ENCODE results near the gene KIAA2012.

The KIAA2012 gene

DNA sequence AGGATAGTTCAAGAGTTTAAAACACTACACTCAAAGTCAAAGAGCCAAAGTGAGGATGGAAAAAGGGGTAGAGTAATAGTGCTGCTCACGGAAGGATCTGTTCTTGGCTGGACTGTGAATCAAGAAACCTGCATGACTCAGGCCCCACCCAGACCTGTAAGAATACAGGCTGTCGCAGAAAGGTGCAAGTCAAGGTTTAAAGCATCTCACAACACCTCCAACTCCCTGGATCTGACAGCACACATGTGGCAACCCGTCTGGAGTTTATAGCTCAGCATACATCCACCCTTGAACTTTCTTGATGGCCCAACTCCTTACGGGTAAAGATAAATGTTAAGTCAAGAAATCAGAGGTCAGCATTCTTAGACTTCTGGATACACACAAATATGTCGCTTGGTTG lies 6.3 kb downstream of the KIAA2012 start:
- DNase-seq: no peak

DNA sequence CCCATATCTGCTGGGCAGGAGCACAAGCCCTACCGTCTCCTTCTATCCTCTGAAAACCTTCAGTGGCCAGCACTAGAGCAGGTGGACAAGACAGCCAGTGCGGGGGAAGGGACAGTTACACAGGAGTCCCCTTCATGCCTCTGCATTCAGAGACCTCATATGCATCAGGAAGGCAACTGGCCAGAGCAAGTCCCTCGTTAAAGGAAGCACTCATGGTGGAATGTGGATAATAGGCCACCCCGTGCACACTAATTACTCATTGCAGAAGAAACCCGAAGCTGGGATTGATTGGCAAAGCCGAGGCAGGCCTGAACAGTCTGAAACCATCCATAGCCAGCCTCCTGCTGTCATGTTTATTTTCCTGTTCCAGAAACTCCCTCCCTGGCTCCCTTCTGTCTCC lies 11.2 kb downstream of the KIAA2012 start:
- DNase-seq: peak in 1 of 58 donors; percentile 8

DNA sequence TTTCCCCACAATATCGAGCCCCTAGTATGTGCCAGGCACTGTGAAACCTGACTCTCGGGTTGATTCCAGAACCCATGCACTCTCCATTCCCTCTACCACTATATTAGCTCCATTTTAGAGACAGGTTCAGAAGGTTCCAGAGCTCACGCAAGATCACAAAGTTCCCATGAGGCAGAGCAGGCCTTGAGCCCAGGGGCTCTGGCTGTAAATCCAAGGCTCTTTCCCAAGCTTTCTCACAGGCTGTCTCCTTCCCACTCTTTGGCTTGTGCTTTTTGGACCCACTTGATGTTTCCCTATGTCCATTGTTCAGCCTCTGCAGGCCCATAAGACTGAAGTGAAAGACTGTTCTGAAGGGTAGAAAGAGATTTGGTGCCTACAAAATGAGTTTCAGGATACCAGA lies 15.7 kb downstream of the KIAA2012 start:
- DNase-seq: no peak

DNA sequence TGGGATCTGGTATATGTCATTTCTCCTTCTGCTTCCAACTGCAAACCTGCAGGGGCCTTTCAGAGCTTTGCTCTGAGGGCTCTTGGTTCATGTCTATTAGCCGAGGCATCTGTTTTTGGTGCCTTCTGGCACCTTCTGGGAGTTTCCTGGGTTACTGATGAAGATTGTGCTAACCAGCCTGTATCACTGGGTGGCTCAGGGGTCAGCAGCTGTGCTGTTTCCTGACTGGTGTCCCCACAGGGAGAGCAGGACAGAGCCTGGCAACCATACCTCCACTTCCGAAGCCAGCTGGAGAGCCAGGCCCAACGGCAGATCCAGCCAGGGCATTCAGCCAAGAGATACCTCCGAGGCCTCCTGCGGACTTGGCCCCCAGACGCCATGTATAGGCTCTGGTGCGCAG lies 17.5 kb downstream of the KIAA2012 start:
- DNase-seq: no peak

GRCh38 chr2:202091476-202091875 lies 18.4 kb downstream of the KIAA2012 start:
- no peak for DNase-seq

- no peak for DNase-seq
These were observed 21.5 kb downstream of the KIAA2012 start for GRCh38 chr2:202094426-202094986.

- no peak for DNase-seq
These were observed 22.2 kb downstream of the KIAA2012 start for GRCh38 chr2:202095235-202095634.

- no peak for DNase-seq
These were observed 23.7 kb downstream of the KIAA2012 start for GRCh38 chr2:202096736-202097135.

DNA sequence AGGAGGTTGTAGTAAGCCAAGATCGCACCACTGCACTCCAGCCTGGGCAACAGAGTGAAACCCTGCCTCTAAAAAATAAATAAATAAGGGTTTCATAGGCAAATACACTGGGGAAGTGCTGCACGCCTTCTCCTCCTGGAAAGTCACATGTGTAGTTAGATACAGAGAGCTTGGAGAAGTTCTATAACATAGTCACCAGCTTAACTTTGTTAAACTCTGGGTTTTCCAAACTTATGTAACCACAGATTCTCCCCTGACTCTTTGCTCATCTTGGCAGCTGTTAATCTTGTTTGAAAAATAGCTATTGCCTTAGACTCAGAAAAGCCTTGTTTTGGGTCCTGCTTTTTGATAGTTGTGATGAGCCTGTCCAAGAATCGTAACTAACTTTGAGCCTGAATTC lies 25.2 kb downstream of the KIAA2012 start:
- no peak for DNase-seq

DNA sequence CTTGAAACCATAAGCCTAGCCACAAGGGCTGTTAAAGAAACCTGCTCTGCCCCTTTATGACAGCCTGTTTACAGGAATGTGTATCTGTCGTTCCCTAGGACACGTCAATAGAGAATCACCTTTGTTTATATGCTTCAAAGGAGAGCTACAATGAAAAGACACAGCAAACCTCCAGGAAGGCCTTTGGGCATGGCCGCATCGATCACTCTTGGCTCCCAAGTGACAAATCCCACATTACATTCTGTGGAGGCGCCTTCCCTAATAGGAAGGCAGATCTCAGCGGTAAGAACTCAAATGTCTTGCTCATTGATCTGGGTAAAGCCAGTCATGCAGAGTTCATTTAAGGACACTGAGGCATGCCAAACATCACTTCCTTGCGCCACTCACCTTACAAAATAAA lies 26.5 kb downstream of the KIAA2012 start:
- DNase-seq: no peak

DNA sequence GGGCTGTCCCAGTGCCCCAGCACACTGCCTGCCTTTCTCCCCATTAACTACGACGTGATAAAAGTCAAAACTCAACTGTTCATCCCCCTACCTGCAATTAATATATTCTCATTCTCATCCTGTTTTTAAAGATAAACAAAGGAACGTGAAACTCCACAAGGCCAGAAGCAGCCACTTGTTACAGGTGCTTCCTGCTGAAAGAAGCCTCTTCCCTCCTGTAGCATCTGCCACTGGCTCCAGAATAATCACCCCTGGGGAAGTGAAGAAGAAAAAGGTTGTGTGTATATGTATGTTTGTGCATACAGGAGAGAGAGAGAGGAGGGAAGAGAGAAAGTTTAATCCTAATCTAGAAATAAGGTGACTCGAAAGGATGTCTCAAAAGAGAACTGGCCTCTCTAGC lies 27.1 kb downstream of the KIAA2012 start:
- no peak for DNase-seq

DNA sequence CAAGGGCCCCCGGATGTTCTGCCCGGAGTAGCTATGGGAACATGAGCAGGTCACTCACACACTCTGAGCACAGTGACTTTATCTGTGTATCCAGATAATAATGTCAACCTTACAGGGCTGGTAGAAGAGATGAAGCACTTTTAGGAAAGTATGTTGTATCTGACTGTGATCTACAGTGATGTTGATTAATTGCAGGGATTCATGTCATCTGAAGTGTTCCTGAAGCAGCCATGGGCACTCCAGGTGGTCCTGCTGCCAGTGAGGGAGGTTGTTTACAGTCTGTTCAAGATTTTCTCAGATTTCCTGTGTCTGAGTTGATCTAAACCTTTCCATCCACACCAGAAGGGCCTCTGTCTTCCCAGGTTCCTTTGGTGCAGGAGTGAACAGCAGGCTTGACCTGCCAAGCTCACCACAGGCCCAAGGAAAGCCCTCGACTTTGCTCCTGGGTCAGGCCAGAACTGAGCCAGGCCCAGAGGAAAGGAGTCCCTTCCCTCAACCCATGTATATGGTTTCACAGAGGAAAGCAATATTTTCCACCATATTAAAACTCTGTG lies 28.0 kb downstream of the KIAA2012 start:
- no peak for DNase-seq

- no peak for DNase-seq
These were observed 29.5 kb downstream of the KIAA2012 start for GRCh38 chr2:202102425-202103000.

DNA sequence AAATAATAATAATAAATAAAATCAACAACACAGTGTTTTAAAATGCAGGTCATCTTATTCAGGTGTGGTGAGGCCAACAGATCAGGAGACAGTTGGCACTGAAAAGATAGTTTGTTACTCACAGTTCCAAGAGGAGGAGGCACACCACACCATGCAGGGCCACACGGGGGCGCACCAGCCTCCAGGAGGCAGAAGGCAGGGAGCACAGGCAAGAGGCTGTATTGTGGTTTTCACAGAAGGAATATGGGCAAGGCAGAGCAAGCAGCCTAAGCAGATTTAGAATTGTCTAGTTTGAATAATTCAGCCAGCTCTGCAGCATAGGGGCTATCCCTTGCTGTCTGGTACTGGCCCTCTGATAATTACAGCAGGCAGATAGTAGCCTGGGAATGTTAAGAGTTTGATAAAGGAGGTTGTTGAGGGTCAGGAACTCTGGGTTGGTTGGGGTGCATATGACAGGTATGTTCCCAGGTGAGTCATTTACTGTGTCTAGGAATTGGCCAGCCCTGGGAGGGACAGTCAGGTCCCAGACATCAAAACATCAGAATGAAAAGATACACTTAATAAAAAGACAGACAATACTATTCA lies 31.3 kb downstream of the KIAA2012 start:
- no peak for DNase-seq

- no peak for DNase-seq
These were observed 32.0 kb downstream of the KIAA2012 start for GRCh38 chr2:202105025-202105424.

DNA sequence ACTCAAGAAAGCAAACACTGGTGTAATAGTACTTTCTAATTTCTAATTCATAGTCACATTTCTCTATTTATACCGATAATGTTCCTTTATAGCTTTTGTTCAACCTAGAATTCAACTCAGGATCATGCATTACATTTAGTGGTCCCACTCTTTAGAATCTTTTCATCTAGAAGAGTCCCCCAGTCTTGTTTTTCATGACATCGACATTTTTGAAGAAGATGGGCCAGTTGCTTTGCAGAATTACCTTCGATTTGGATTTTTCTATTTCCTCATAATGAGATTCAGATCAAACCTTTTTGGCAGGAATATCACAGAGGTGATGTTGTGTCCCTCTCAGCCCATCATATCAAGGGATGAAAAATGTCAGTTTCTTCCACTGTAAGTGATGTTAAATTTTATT lies 35.3 kb downstream of the KIAA2012 start:
- DNase-seq: no peak

GRCh38 chr2:202109139-202109736 lies 36.2 kb downstream of the KIAA2012 start:
- no peak for DNase-seq

DNA sequence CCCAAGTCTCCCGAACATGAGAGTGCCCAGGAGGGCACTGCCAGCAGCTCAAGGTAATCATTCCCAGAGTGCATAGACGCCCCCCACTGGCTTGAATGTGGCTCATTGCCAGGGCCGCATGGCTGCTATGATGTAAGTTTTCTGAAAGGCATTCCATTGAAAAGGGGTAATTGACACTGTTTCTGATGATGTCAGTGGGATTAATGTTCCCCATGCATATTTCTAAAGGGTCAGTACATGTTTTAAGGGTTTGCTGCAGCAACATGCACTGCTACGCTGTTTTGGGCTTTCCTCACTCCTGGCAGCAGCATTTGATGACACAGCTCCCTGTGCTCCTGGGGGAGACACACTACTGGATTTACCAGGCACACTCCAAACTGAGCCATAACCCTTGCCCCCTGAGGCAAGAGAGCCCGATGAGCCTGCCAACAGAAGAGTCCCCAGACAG lies 36.7 kb downstream of the KIAA2012 start:
- DNase-seq: no peak

DNA sequence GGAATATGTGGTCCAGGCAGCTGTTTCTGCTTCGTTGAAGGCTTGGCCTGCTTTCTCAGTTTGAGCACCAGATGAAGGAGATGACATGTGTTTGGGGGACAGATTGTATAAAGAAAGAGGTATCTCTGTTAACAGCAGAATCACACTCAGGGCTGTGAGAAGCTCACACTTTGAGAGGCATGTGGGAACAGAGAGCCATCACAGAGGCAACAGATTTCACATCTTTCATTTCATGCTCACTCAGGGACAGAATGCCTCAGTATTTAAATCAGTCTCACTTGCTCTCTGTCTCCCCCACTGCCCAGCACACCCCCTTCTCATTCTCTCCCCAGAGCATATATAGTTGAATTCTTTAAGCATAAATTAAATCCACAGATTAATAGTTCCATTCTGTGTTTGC lies 37.4 kb downstream of the KIAA2012 start:
- DNase-seq: peak in 14 of 58 donors; percentile 1 to 51 (median 14)

DNA sequence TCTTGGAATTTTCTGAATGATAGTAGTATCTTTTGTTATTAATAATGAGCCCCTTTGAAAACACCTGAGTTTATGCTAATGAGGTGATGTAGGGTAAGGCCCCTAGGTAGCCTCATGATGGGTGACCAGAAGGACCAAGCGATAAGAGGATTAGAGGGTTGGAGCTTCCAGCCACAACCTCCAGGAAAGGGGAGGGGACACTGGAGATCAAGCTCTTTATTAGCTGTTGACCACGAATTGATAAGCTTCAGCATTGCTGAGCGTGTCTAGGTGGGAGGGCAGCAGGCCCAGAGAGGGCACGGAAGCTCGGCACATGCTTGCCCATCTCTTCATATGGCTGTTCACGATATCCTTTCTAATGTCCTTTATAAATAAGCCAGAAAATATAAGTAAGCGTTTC lies 39.0 kb downstream of the KIAA2012 start:
- no peak for DNase-seq

- no peak for DNase-seq
These were observed 40.6 kb downstream of the KIAA2012 start for GRCh38 chr2:202113571-202114142.

DNA sequence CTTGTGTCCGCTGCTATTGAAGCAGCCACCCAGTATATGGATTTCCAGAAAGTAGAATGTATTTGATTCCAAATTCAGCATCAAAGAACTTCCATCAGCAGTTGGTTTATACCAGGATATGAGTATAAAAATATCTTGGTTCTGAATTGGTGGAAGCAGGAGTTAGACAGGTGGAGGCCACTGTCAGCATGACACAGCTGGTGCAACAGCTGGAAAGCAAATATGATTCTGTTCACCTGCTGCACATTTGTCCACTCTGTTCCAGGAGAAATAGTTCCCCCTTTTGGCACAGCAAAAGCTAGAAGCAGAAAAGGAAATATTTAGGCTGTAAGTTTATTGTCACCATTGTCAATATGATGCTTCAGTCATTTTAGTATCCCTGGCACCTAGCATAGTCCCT lies 41.2 kb downstream of the KIAA2012 start:
- no peak for DNase-seq

All from anterior cingulate cortex (tissue), 58 donors.